ENCODE data around the gene MTX1.
A peak's percentile ranks its signal among the peaks of the same experiment; 100 is the strongest.
"Not testable (repeated sequence)": the region's sequence is repeated elsewhere in the genome, so short reads cannot be mapped to it uniquely, and the experiment has no call there.

The MTX1 gene

GRCh38 chr1:155166051-155166470 is 42.4 kb upstream of the MTX1 start:
- DNase-seq (ENCODE audit: low read depth in 1 of 2, low spot score in 1 of 2): no peak
- H3K27ac ChIP-seq (replicated peaks): peak overlapping the region; percentile 52

DNA sequence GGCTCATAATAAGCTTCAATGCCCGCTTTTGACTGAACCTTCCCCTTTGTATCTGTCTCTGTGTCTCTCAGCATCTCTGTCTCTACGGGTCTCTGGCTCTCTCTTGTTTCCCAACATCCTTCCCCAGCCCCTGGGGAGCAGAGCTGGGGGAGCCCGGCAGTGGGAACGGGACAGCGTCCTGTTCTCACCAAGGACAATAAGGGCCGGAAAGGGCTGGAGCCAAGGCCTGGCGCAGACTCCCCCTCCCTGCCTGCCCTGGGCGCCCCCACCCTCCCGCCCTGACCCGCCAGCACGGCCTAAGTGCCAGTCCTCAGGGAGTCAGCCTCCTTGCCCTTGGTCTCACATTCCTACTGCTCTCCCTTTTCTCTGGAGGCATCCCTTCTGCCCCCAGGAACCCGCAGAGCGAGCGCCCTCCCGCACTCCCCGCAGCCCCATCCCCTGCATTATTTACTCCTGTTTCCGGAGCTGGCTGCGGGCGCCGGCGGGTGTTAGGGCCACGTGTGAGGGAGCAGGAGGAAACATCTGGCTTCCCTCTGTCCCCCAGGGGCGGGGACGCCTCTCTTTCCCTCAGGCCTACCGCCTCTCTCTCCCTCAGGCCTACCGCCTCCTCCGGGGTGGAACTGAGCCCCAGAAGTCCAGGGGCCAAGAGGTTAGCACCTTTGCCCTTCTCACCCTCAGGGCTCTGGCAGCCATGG is 41.9 kb upstream of the MTX1 start:
- DNase-seq (ENCODE audit: low read depth in 1 of 2, low spot score in 1 of 2): peak in 1 of 2 experiments; percentile 90
- Histone ChIP-seq H3K27me3 (ENCODE audit: insufficient read depth, poor library complexity, severe bottlenecking) (no peaks in the 10 kb centered on the region), H3K4me3 (replicated peaks; ENCODE audit: insufficient read depth, low read length) (0 out of 2 replicates have a peak overlapping the region, but pooled peaks have one; percentile 1), H3K27ac (replicated peaks) (peak overlapping the region; percentile 52)
- peak; percentile 99 for TF ChIP-seq POLR2AphosphoS5 (IDR thresholded peaks at IDR 0.05; ENCODE audit: low read depth)
- TF ChIP-seq REST (IDR thresholded peaks at IDR 0.05; ENCODE audit: insufficient replicate concordance, low read depth): peak; percentile 17
- peak; percentile 22; the same call in 1 of the 2 replicates for TF ChIP-seq GABPA (IDR thresholded peaks at IDR 0.05; ENCODE audit: low read depth)
- TF ChIP-seq, protein P1, sequence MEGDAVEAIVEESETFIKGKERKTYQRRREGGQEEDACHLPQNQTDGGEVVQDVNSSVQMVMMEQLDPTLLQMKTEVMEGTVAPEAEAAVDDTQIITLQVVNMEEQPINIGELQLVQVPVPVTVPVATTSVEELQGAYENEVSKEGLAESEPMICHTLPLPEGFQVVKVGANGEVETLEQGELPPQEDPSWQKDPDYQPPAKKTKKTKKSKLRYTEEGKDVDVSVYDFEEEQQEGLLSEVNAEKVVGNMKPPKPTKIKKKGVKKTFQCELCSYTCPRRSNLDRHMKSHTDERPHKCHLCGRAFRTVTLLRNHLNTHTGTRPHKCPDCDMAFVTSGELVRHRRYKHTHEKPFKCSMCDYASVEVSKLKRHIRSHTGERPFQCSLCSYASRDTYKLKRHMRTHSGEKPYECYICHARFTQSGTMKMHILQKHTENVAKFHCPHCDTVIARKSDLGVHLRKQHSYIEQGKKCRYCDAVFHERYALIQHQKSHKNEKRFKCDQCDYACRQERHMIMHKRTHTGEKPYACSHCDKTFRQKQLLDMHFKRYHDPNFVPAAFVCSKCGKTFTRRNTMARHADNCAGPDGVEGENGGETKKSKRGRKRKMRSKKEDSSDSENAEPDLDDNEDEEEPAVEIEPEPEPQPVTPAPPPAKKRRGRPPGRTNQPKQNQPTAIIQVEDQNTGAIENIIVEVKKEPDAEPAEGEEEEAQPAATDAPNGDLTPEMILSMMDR (IDR thresholded peaks at IDR 0.05; ENCODE audit: insufficient read depth, low read length): no peak
- peak; percentile 3; the same call in 1 of the 2 replicates for TF ChIP-seq SPI1 (IDR thresholded peaks at IDR 0.05; ENCODE audit: borderline replicate concordance, low read depth)

More at GRCh38 chr1:155166051-155166470, 42.4 kb upstream of the MTX1 start:
- TF ChIP-seq, protein P1 (IDR thresholded peaks at IDR 0.05; ENCODE audit: insufficient read depth, low read length): no peak
- TF ChIP-seq REST (IDR thresholded peaks at IDR 0.05; ENCODE audit: insufficient replicate concordance, low read depth): no peak
- no peak for TF ChIP-seq SPI1 (IDR thresholded peaks at IDR 0.05; ENCODE audit: borderline replicate concordance, low read depth)
- TF ChIP-seq POLR2AphosphoS5 (IDR thresholded peaks at IDR 0.05; ENCODE audit: low read depth): no peak
- no peak for TF ChIP-seq GABPA (IDR thresholded peaks at IDR 0.05; ENCODE audit: low read depth)
- Histone ChIP-seq H3K4me3 (replicated peaks; ENCODE audit: insufficient read depth, low read length) (no peak overlapping the region), H3K27me3 (ENCODE audit: insufficient read depth, poor library complexity, severe bottlenecking) (no peaks in the 10 kb centered on the region)

DNA sequence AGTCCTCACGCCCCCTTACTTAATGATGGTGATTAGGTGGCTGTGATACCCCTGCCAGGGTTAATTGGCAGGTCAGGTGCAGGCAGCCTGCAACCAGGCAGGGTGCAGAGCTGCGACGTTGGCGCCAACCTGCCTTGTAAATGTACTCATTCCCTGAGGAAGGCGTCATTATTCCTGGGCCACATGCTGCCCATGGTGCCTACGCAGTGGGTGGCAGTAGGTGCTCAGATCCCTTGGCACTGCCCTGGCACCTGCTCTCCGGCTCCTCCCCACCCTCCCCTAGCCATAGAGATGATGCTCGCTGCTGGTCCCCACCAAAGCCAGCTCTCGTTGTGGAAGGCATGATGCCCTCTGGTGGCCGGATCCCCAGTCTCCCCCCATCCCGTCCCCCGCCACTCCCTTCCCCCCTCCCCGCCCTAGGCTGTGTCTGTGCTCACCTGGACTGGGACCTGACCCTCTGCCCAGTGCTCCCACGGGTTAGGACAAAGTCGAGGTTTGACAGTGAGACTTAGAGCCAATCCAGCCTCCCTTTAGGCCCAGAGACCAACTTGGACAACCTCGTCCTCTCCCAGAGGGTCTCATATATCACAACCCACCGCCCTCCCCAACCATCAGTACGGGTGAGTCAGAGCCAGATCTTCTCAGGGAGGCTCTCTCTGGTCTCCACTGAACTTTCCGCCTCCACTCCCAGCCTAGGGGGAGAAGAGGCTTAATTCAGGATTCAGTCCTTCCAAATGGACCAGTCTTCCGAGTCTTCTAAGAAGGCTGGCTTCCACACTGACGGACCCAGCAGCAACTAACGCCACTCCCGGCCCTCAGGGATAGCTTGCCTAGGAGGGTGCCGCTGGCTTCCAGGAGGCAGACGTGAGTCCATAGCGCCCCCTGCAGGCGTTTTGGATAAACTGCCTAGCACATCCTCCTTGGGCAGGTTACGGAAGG is 41.1 kb upstream of the MTX1 start:
- Histone ChIP-seq H3K4me3 (replicated peaks; ENCODE audit: insufficient read depth, low read length) (no peak overlapping the region), H3K27ac (replicated peaks) (peak overlapping the region; percentile 52; the same call in 1 of the 2 replicates), H3K27me3 (ENCODE audit: insufficient read depth, poor library complexity, severe bottlenecking) (no peaks in the 10 kb centered on the region)
- DNase-seq (ENCODE audit: low read depth in 1 of 2, low spot score in 1 of 2): peak; percentile 83 to 92
- TF ChIP-seq REST (IDR thresholded peaks at IDR 0.05; ENCODE audit: insufficient replicate concordance, low read depth) (no peak), GABPA (IDR thresholded peaks at IDR 0.05; ENCODE audit: low read depth) (peak; percentile 5; the same call in 1 of the 2 replicates), SPI1 (IDR thresholded peaks at IDR 0.05; ENCODE audit: borderline replicate concordance, low read depth) (no peak), POLR2AphosphoS5 (IDR thresholded peaks at IDR 0.05; ENCODE audit: low read depth) (no peak)
- TF ChIP-seq, protein P1 (IDR thresholded peaks at IDR 0.05; ENCODE audit: insufficient read depth, low read length): peak; percentile 81

DNA sequence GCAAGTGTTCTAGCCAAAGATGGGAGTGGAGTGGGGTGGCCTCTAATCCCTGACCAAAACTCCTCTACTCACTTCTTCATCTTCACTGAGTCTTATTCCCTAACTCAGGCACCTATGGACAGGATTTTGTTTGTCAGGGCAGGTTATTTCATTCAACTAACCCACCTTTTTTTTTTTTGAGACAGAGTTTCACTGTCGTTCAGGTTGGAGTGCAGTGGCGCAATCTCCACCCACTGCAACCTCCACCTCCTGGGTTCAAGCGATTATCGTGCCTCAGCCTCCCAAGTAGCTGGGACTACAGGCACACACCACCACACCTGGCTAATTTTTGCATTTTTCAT is 40.4 kb upstream of the MTX1 start:
- not testable (repeated sequence) for H3K27ac ChIP-seq (replicated peaks); DNase-seq (ENCODE audit: low read depth in 1 of 2, low spot score in 1 of 2); H3K4me3 ChIP-seq (replicated peaks; ENCODE audit: insufficient read depth, low read length); H3K27me3 ChIP-seq (ENCODE audit: insufficient read depth, poor library complexity, severe bottlenecking)

All from HL-60 (cell line).